Stimulated activated CD4-positive, alpha-beta T cell treated with anti-CD3 and anti-CD28 coated beads, Interleukin-1b, Interleukin-23, amount 100 ng/mL, for 48 hours (primary cell): Measurements from ENCODE around the gene AVL9.
"Not testable (repeated sequence)": the region's sequence is repeated elsewhere in the genome, so short reads cannot be mapped to it uniquely, and the experiment has no call there.

Experiments used
- DNase-seq: peaks from one replicate; pipeline ENCODE4 v3.0.0-alpha.2; 2020

Gene AVL9

DNA sequence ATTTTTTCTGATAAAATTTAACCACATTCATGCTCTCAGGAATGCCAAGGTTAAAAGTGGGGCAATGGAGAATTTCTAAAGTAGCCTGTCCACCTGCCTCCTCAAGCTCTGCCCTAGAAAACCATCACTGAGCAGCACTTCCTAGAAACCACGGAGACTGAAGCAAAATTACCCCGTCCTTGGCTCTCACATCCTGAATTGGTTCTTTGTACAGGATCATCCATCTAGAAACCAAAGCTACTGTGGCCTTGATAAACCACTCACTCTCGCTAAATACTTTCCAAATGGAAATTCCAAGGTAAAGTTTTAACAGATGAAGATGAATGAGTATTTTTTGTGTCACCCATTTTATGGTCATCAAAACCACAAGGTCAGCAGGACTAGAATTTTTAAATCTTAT, 96.6 kb downstream of the AVL9 start:
- DNase-seq = no peak

DNA sequence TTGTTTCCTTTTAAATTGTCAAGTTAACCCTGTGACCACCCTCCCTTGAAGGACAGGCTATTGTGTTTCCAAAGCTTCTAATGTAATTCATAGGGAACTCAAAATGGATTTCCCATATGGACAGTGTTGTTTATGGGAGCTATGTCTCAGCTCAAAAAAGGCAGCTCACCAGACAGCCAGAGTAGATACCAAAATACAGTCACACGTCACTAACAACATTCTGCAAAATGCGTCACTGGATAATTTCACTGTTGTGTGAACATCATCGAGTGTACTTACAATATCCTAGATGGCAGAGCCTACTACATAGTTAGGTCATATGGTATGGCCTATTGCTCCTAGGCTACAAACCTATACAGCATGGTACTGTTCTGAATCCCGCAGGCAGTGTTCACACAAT, 97.4 kb downstream of the AVL9 start:
- no peak for DNase-seq

DNA sequence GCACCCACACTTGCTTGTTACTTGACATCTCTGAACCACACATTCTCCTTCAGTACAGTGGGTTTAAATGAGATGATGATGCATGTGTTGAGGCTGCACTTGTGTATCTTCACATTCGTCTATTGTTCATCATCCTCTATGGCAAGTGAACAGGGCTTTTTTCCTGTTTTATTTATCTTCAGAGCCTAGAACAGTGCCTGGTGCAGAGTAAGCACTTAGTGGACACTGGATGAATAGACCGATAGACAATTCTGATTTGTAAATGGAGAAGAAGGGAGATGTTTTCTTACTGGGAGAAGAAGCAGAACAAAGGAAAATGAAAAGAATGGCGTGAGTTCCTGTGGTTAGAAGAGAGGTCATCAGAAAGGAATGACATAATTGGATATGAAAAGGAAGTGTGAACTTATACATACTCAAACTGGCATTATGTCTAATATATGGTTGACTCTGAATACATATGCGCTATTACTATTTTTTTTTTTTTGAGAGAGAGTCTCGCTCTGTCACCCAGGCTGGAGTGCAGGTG, 99.7 kb downstream of the AVL9 start:
- DNase-seq = no peak

DNA sequence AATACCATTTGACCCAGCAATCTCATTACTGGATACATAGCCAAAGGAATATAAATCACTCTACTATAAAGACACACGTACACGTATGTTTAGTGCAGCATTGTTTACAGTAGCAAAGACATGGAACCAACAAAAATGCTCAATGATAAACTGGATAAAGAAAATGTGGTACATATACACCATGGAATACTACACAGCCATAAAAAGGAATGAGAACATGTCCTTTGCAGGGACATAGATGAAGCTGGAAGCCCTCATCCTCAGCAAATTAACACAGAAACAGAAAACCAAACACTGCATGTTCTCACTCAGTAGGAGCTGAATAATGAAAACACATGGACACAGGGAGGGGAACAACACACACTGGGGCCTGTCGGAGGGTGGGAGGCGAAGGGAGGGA, 105.9 kb downstream of the AVL9 start:
- DNase-seq = not testable (repeated sequence)

DNA sequence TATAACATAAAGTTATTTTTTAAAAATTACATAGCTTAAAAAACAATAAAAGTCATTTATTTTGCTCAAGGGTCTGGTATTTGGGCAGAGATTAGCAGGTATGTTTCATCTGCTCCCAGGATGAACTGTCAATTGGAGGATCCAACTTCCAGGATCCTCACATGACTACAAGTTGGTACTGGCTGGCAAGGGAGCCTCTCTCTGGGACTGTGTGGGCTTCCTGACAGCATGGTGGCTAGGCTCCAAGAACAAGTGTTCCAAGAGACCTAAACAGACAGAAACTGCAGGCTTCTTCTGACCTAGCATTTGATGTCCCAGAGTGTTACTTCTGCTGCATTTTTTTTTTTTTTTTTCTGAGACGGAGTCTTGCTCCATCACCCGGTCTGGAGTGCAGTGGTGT, 107.2 kb downstream of the AVL9 start:
- no peak for DNase-seq

DNA sequence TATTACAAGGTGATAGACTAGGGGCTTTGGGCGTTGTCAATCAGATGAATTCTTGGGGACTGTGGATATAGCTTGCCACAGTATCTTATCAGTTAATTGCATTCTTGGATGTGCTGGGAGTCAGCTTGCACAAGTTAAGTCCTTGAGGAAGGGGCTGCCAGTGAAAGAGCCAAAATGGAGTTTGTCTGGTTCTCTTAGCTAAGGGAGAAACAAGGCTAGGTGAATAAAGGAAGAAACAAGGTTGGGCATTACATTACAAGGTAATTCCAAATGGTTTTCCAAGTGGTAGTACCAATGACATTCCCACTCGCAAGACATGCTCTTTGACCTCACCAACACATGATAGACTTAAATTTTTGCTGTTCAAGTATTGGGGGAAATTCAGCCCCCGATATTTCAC, 108.2 kb downstream of the AVL9 start:
- not testable (repeated sequence) for DNase-seq

DNA sequence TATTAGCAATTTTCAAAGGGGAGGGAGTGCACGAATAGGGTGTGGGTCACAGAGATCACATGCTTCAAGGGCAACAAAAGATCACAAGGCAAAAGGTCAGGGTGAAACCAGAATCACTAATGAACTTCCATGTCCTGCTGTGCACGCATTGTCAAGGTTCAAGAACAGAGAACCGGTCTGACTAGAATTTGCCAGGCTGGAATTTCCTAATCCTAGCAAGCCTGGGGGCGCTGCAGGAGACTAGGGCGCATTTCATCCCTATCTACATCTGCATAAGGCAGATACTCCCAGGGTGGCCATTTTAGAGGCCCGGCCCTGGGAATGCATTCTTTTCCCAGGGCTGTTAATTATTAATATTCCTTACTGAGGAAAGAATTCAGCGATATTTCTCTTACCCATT, 108.8 kb downstream of the AVL9 start:
- DNase-seq = not testable (repeated sequence)

DNA sequence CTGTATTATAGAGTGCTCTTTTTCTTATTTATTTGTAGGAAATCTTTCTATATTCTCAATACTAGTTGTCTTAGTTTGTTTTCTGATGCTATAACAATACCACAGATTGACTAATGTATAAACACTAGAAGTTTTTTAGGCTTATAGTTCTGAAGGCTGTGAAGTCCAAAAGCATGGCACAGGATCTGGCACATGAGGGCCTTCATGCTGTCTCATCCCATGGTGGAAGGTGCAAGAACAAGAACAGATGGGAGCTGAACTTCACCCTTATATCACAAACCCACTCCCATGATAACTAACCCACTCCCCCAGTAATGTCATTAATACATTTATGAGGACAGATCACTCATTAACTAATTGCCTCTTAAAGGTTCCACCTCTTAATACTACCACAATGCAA, 109.7 kb downstream of the AVL9 start:
- DNase-seq = no peak

DNA sequence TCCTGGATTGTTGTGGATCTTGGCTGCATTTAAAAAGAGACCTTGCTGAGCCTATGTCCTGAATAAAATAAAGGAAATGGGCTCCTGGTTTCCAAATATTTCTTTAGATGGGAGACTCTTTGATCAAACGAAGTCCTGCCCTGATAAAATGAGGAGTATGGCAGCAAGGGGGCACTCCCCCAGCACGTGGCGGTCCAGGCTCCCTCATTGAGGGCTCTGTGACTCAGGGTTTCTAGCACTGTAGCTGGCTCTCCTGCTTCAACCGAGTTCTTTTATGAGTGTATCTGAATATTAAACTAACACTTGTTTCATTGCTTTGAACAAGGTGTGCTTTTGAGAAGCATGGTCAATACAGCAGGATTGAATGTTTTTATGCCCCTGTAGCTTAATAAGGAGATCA, 114.2 kb downstream of the AVL9 start:
- no peak for DNase-seq

DNA sequence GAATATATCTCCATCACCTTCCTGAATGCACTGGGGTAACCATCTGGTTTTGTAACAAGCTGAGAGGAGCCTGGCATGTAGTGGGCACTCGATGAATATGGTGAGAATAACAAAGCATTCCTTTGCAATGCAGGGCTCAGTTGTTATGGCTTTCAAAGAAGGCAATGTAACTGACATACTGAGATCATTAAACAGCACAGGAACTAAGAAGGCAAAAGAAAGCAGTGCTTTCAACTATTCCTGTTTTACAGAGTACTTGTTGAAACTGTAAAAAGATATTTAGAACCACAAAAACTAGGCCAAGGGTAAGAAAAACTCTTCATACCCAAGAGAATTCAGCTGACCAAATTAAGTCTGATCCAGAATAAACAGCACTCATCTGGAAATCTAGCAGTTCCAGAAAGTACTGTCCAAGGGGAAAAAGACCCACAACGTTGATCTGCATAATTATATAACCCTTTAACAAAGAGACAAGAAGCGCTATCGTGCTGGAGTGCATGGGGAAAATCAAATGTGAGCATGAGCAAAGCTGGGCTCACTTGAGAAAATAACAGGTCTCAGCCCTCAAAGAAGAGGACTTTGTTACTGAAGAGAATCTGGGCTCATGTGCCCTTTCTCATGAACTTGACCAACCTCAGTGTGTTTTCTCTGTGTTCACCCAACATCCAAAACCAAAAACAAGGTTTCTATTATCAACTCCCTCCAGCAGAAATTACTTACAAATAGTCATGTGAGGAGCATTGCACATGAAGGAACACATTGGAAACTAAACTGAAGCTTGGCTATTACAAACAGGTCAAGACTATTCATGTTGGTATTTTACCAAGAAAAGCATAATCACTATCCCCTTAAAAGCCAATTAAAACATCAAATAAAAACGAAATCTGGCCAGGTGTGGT, 116.2 kb downstream of the AVL9 start:
- DNase-seq = no peak

DNA sequence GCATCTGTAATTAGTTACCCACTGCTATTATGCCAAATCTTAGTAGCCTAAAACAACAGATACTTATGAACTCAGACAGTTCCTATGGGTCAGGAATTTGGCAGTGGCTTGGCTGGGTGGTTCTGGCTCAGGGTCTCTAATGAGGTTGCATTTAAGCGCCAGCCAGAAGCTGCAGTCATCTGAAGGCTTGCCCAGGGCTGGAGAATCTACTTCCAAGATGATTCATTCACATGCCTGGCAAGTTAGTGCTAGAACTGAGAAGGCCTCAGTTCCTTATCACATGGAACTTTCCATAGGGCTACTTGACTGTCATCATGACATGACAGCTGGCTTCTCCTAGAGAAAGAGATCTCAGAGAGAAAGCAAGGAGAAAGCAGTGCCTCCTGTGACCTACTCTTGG, 121.3 kb downstream of the AVL9 start:
- no peak for DNase-seq

DNA sequence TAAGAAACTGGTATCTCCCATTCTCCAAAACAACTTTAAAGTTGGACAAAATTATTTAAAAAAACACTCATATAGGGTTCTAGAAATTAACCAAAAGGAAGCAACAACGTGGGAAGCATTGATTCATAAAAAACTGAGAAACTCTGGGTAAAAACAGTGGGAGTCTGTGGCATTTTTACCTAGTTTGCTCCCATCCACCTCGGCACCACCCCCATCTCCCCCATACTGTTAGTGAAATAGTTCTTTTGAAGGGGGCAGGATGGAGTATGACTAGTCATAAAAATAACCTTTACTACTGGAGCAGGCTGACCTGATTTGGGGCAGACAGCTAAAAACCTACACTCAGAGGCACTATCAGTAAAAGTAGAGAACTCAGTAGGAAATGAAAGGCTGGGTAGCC, 123.2 kb downstream of the AVL9 start:
- no peak for DNase-seq

DNA sequence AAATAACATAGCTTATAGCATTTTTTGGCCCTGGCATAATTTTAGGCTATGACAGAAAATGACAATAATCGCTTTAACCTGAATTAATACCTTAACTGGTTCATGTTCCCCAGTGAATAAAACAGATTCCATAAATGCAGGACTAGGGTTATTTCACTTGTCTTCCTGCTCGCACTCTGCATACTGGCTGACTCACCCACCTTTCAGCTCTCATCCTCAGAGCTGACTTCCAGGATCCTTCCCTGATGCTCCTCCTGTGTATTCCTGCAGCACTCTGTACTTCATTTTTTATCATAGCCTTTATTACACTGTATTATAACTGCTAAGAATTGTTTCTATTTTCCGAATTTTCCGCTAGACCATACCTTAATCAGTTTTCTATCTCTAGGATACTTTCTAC, 123.7 kb downstream of the AVL9 start:
- DNase-seq = no peak

DNA sequence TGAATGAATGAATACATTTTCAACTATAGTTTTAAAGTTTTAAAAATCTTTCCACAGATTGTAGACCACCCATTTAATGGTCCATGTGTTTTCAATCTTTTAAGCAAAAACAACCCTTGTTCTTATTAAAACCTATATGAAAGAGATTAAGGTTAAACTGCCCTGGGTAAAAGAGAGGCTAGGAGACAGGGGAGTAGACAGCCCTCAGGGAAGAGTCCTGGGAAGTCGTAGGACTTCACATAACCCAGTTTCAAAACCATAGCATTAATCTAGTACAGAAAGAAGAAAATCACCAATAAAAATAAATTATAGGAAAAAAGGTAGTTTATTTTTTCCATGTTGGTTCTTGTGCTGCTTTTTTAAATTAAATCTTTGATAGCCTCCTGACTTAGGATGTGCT, 124.1 kb downstream of the AVL9 start:
- DNase-seq = not testable (repeated sequence)

DNA sequence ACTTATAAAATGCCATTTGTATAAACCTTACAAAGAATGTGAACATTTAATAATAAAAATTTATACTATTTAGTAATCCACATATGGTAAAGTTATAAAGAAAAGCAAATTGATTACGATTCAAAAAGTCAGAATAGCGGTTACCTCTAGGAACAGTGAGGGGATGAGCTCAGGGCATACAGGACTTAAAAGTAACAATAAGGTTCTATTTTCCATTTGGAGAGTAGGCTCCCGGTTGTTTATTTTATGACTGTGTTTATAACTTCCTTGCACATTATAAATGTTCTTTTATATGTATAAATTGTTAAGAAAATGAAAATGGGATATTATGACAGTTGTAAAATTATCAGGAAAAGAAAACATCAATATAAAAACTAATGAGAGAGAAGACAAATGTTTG, 135.7 kb downstream of the AVL9 start:
- no peak for DNase-seq

DNA sequence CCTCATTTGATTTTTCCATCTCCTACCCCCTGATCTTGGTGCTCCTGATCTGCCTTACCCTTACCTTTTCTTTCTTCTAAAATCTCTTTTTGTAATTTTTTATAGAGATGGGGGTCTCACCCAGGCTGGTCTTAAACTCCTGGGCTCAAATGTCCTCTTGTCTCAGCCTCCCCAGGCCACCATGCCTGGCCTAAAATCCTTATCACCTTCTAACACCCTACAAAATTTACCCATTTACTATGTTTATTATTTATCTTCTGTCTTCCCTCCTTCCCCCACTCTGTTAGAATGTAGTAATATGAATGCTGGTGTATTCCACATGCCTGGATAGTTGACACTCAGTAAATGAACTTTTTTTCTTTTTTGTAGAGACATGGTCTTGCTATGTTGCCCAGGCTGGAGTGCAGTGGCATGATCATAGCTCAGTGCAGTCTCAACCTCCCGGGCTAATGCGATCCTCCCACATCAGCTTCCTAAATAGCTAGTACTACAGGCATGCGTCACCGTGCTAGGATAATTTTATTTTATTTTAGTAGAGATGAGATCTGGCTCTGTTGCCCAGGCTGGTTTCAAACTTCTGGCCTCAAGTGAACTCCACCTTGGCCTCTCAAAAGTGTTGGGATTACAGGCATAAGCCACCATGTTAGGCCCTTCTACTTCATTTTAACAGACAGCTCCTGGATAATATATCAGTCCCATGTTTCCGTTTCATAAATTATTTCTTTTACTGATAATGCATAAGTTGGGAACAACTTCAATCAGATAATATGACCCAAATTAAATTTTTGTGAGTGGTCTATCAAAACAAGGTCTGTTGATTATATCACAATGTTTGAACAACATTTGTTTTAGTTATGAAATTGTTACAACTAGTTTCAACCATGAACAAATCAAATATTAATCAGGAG, 136.6 kb downstream of the AVL9 start:
- DNase-seq = not testable (repeated sequence)

DNA sequence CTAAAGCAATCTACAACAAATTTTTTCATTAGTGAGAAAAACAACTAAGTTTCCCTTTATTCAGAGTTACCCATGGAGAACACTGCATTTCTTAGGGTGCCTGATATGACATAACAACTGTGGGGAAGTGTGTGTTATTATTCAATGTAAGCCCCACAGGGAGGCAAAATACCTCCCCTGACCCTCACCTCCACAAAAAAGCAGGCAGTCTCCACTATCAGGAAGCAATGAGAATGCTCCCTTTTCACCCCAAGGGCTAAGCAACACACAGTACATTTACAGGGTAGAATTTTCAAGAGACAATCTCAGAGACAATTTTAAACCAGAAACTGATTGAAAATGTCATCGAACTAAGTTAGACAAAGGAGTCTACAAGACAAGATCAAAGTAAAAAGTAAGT, 138.2 kb downstream of the AVL9 start:
- DNase-seq = not testable (repeated sequence)

DNA sequence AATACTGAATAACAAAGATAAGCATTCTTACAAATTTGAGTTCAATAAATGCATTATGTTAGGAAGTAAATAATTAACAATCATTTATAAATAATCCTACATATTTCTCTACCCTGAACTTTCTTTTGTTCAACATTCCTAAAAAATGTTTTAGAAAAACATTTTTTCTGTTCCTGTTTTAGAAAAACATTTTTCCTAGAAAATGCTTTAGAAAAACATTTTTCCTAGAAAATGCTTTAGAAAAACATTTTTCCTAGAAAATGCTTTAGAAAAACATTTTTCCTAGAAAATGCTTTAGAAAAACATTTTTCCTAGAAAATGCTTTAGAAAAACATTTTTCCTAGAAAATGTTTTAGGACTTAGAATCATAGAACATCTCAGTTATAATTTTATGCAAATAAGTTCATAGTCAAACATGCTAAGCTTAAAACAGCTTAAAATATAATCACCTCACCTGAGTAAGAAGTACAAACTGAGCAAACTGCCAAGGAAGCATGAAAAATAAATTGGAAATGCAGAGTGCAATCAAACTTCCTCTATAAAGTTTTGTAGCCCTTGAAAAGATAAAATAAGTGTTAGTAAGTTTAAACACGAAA, 139.6 kb downstream of the AVL9 start:
- not testable (repeated sequence) for DNase-seq

DNA sequence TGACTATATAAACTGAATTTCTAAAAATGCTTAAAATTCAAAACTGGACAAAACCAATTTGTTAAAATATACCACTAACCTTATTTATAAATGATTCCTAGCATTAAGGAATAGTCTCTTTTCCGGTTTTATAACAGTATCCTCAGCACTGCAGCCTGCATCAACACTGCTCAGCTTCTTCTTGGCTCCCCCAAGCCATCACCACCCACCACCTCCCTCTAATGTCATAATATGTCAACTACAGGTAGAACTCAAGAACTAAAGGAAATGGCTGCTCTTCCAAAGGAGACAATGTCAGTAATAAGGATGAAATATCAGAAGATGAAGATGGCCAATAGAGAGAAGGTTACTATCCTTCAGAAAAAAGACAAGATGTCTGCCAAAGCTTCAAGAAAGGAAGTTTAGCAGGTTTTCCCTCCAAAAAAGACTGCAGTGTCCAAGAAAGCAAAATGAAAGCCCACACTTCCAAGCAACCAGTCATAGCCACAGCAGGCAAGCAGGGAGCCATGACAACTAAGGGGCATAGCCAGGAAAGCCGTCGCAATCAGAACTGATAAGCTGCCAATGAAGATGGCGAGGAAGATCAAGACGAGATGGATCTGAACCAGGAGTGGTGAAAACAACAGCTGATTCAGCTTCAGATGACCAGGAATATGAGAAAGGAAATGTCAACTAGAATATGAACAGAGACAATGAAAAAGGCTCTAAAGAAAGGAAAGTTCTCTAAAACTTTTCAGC, 141.6 kb downstream of the AVL9 start:
- DNase-seq = not testable (repeated sequence)

DNA sequence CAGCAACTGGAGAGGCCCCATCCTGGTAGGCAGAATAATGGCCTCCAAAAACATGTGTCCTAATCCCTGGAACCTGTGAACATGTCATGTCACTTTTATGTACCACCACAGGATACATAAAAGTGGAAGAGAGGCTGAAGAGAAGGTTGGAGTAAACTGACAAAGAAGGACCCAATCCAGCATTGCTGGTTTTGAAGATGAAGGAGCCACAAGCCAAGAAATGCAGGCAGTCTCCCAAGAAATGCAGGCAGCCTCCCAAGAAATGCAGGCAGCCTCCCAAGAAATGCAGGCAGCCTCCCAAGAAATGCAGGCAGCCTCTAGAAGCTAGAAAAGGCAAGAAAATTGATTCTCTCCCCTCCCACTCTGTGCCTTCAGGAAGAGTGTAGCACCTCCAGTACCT, 142.3 kb downstream of the AVL9 start:
- DNase-seq = not testable (repeated sequence)
